ENCODE data around the gene HSD11B2. TPM values are rescaled to one million over a fixed set of nuclear protein-coding genes. Genes with fewer than 3 reads are reported as not detected.
A peak's percentile ranks its signal among the peaks of the same experiment; 100 is the strongest.

HSD11B2 gene
- total RNA-seq, 1 experiment from 2014 or later = 33.5 TPM

GRCh38 chr16:67430504-67430976 lies 381 bp upstream of the HSD11B2 start:
- Mint-ChIP-seq H3K27ac (peak overlapping the region in 1 of 3 experiments; percentile 81; a peak in 1 of 7 replicates), H3K4me3 (peak overlapping the region; percentile 80 to 90), H3K4me1 (peaks cover 62 to 63% of the 10 kb centered on the region in 2 experiments), H3K27me3 (ENCODE audit: low read depth) (peaks cover 16% of the 10 kb centered on the region), H3K9me3 (no peaks in the 10 kb centered on the region), H3K36me3 (ENCODE audit: insufficient read depth in 1 of 3, low read depth in 3 of 3) (peaks cover 0 to 5% (median 2%) of the 10 kb centered on the region in 3 experiments; a peak in 3 of 7 replicates)
- Histone ChIP-seq H4K20me1 (ENCODE audit: control insufficient read depth, insufficient read depth, insufficient read length) (no peaks in the 10 kb centered on the region), H3K9ac (ENCODE audit: extremely low read depth, insufficient read length, low read length) (peak overlapping the region; percentile 11), H3K27me3 (ENCODE audit: insufficient read depth, low read length) (no peaks in the 10 kb centered on the region; the same call in 1 of the 2 replicates), H2AK5ac (ENCODE audit: insufficient read length, low read length) (no peak overlapping the region), H3K9me3 (ENCODE audit: control insufficient read depth, low read depth, low read length) (no peaks in the 10 kb centered on the region), H3K4me2 (ENCODE audit: insufficient read depth, insufficient read length, low read length) (peak overlapping the region; percentile 67), H2BK20ac (ENCODE audit: low read depth, low read length, poor library complexity, severe bottlenecking) (no peak overlapping the region), H2AFZ (ENCODE audit: low read length) (no peak overlapping the region), H3K23ac (ENCODE audit: insufficient read length, low read depth, low read length) (no peak overlapping the region), H2BK12ac (ENCODE audit: insufficient read length, low read depth, low read length) (no peak overlapping the region), H4K5ac (ENCODE audit: insufficient read length, low read depth, low read length) (no peak overlapping the region), H4K91ac (ENCODE audit: insufficient read length, low read depth, low read length) (no peak overlapping the region), H3K14ac (ENCODE audit: insufficient read depth, low read length) (peak overlapping the region; percentile 62), H3K18ac (ENCODE audit: insufficient read length, low read depth, low read length) (peak overlapping the region; percentile 85), H2BK120ac (ENCODE audit: low read depth, low read length, poor library complexity, severe bottlenecking) (no peak overlapping the region), H3K4ac (ENCODE audit: low read depth, low read length) (no peak overlapping the region), H3K27ac (ENCODE audit: insufficient read length, low read depth, low read length) (no peak overlapping the region), H4K8ac (replicated peaks; ENCODE audit: insufficient read length, low read depth, low read length) (no peak overlapping the region), H3K23me2 (ENCODE audit: insufficient read length, low read depth, low read length, poor library complexity, severe bottlenecking) (peaks cover 17% of the 10 kb centered on the region), H2BK5ac (ENCODE audit: insufficient read length, low read length) (no peak overlapping the region), H2BK15ac (ENCODE audit: low read depth, low read length) (no peak overlapping the region), H3K4me1 (ENCODE audit: insufficient read depth, low read length) (peaks cover 13% of the 10 kb centered on the region; the same call in 1 of the 2 replicates), H3K56ac (ENCODE audit: insufficient read length, low read depth, low read length) (no peak overlapping the region), H3K79me2 (ENCODE audit: insufficient read depth, low read length) (no peaks in the 10 kb centered on the region; the same call in 1 of the 2 replicates), H3T11ph (ENCODE audit: low read length) (no peak overlapping the region), H3K79me1 (ENCODE audit: insufficient read depth, low read depth, low read length, poor library complexity, severe bottlenecking) (no peaks in the 10 kb centered on the region)
- WGBS (ENCODE audit: extremely low coverage, insufficient read length, low lambda C conversion rate) = no CpG with 5 or more reads among the region's 53 CpGs
- TF ChIP-seq CTCF (conservative IDR thresholded peaks at IDR 0.05) = no peak
- no peak for DNase-seq

Data from H9 (cell line).